GM23248 (cell line): ENCODE results near the gene PLBD2. TPM values are rescaled to one million over a fixed set of nuclear protein-coding genes. Genes with fewer than 3 reads are reported as not detected.
A peak's percentile ranks its signal among the peaks of the same experiment; 100 is the strongest.

Source experiments
- DNase-seq: peaks from one replicate; pipeline ENCODE4 v3.0.0-alpha.2; 2015
- H2AFZ ChIP-seq: fragments of 200-600 bp; sonication (generic); 2 replicates; pipeline ENCODE4 v1.6.1; 2016; ENCODE audit warnings: antibody characterized with exemption
- H3F3A ChIP-seq: fragments of 200-600 bp; sonication (generic); 2 replicates; pipeline ENCODE4 v1.6.1; 2016; ENCODE audit warnings: mild to moderate bottlenecking, antibody characterized with exemption, mixed run types; ENCODE audit not compliant: insufficient read depth
- H3K27ac ChIP-seq: fragments of 200-600 bp; sonication (generic); 2 replicates; pipeline ENCODE4 v1.5.1; 2016; ENCODE audit warnings: mild to moderate bottlenecking
- H3K27me3 ChIP-seq: fragments of 200-600 bp; sonication (generic); replicated peaks from 2 replicates; pipeline ENCODE4 v1.6.1; 2016; ENCODE audit warnings: mild to moderate bottlenecking; ENCODE audit not compliant: insufficient read depth
- H3K36me3 ChIP-seq: fragments of 200-600 bp; sonication (generic); 2 replicates; pipeline ENCODE4 v1.6.1; 2016; ENCODE audit warnings: low read depth, mild to moderate bottlenecking
- H3K4me1 ChIP-seq: fragments of 200-600 bp; sonication (generic); 2 replicates; pipeline ENCODE4 v1.6.1; 2016; ENCODE audit warnings: mild to moderate bottlenecking; ENCODE audit not compliant: insufficient read depth
- H3K4me2 ChIP-seq: fragments of 200-600 bp; sonication (generic); one replicate; pipeline ENCODE4 v1.6.1; 2016; ENCODE audit warnings: mild to moderate bottlenecking; ENCODE audit not compliant: unreplicated experiment
- H3K4me3 ChIP-seq: fragments of 200-600 bp; sonication (generic); 2 replicates; pipeline ENCODE4 v1.5.1; 2016; ENCODE audit warnings: mild to moderate bottlenecking
- H3K79me2 ChIP-seq: fragments of 200-600 bp; sonication (generic); 2 replicates; pipeline ENCODE4 v1.6.1; 2016; ENCODE audit warnings: mild to moderate bottlenecking; ENCODE audit not compliant: insufficient read depth
- H3K9ac ChIP-seq: fragments of 200-600 bp; sonication (generic); 2 replicates; pipeline ENCODE4 v1.6.1; 2016; ENCODE audit warnings: mild to moderate bottlenecking
- H3K9me2 ChIP-seq: fragments of 200-600 bp; sonication (generic); 2 replicates; pipeline ENCODE4 v1.6.1; 2016; ENCODE audit warnings: mixed run types, mild to moderate bottlenecking, moderate library complexity; ENCODE audit not compliant: insufficient read depth
- H3K9me3 ChIP-seq: fragments of 200-600 bp; sonication (generic); one replicate; pipeline ENCODE4 v1.6.1; 2017; ENCODE audit warnings: low read depth
- H4K20me1 ChIP-seq: fragments of 200-600 bp; sonication (generic); 2 replicates; pipeline ENCODE4 v1.6.0; 2016; ENCODE audit not compliant: insufficient read depth
- EZH2 ChIP-seq: fragments of 200-600 bp; sonication (generic); IDR thresholded peaks from 2 replicates; pipeline ENCODE4 v1.6.1; 2018; ENCODE audit warnings: antibody characterized with exemption, mild to moderate bottlenecking; ENCODE audit not compliant: insufficient read depth, poor library complexity, severe bottlenecking
- EZH2phosphoT487 ChIP-seq: fragments of 200-600 bp; sonication (generic); IDR thresholded peaks from 2 replicates; pipeline ENCODE4 v1.6.1; 2018; ENCODE audit warnings: antibody characterized with exemption, moderate library complexity, mild to moderate bottlenecking, low read depth; ENCODE audit not compliant: insufficient read depth
- WGBS, 2 experiments: methylation state at CpG; one replicate each; pipeline ENCODE4 v1.1.6; 2015 to 2017; ENCODE audit warnings: low lambda C conversion rate in 2 of 2, low coverage in 1 of 2; ENCODE audit errors: missing lambda C conversion rate in 2 of 2; 5-methylcytosine and 5-hydroxymethylcytosine counted together
- in situ Hi-C: fragments of 300-500 bp; cut with MboI; formaldehyde crosslinking; loops from 2 replicates; pipeline ENCODE4 v1.15.0; 2020
- polyA plus RNA-seq: library from polyadenylated mRNA; unstranded; fragments of >200 nt; fragmentation: Nextera tagmentation; extraction: Ambion mirVana; gene quantifications from 2 replicates; pipeline ENCODE4 v1.2.1, GENCODE V29; 2016
- total RNA-seq: library from RNA; depleted of rRNA; stranded (reverse); fragments of >200 nt; shearing (Covaris generic); gene quantifications from 2 replicates; pipeline ENCODE4 v1.2.3, GENCODE V29; 2014; rRNA removed

The PLBD2 gene
- total RNA-seq, result 38.5 and 43.6 TPM in 2 replicates
- polyA plus RNA-seq, result 58.5 and 64.9 TPM in 2 replicates

- H3K27me3 ChIP-seq, result no peaks in the 10 kb centered on the region
- WGBS, 2 experiments, result 0% methylated on average over 42 to 54 of the region's 67 CpGs
- H3K4me3 ChIP-seq, result peak within 1 kb of the TSS; percentile 90
- TF ChIP-seq EZH2 (no peak), EZH2phosphoT487 (no peak)
- no peaks in the 10 kb centered on the region for H4K20me1 ChIP-seq
- in situ Hi-C loops, result no loop called here
- peaks cover 18% of the 10 kb centered on the region for H3K4me1 ChIP-seq
- peak within 1 kb of the TSS; percentile 85 for H2AFZ ChIP-seq
- no peaks in the 10 kb centered on the region for H3K9me3 ChIP-seq
- DNase-seq, result peak; percentile 97
- H3K79me2 ChIP-seq, result peaks cover 17% of the 10 kb centered on the region
- no peak within 1 kb of the TSS for H3K27ac ChIP-seq
- no peaks in the 10 kb centered on the region for H3F3A ChIP-seq
- no peaks in the 10 kb centered on the region for H3K36me3 ChIP-seq
- peak within 1 kb of the TSS; percentile 81 for H3K9ac ChIP-seq
- H3K4me2 ChIP-seq, result peak within 1 kb of the TSS; percentile 96
- no peaks in the 10 kb centered on the region for H3K9me2 ChIP-seq
Observed at GRCh38 chr12:113358381-113359132, at the start of gene PLBD2. Gene PLBD2 (plus strand): TSS chr12:113358587. CDS start chr12:113358601, 14 bp downstream.

- no peaks in the 10 kb centered on the region for H3F3A ChIP-seq
- no peaks in the 10 kb centered on the region for H3K9me2 ChIP-seq
- H3K27me3 ChIP-seq, result no peaks in the 10 kb centered on the region
- no peaks in the 10 kb centered on the region for H3K9me3 ChIP-seq
- no peak overlapping the region for H3K4me2 ChIP-seq
- no peak overlapping the region for H3K27ac ChIP-seq
- no peaks in the 10 kb centered on the region for H4K20me1 ChIP-seq
- H2AFZ ChIP-seq, result no peak overlapping the region
- H3K4me3 ChIP-seq, result no peak overlapping the region
- TF ChIP-seq EZH2 (no peak), EZH2phosphoT487 (no peak)
- H3K36me3 ChIP-seq, result no peaks in the 10 kb centered on the region
- DNase-seq, result peak; percentile 13
- in situ Hi-C loops, result no loop called here
- H3K4me1 ChIP-seq, result no peaks in the 10 kb centered on the region
- WGBS, 2 experiments, result 100% methylated on average over 1 of the region's 1 CpG
- no peaks in the 10 kb centered on the region for H3K79me2 ChIP-seq
- no peak overlapping the region for H3K9ac ChIP-seq
Observed at GRCh38 chr12:113310489-113310888, 47.9 kb upstream of the PLBD2 start.

- H3F3A ChIP-seq, result no peaks in the 10 kb centered on the region
- H3K4me1 ChIP-seq, result no peaks in the 10 kb centered on the region
- in situ Hi-C loops, result no loop called here
- H3K9ac ChIP-seq, result no peak overlapping the region
- no peaks in the 10 kb centered on the region for H3K9me3 ChIP-seq
- H3K4me2 ChIP-seq, result no peak overlapping the region
- no peak overlapping the region for H3K27ac ChIP-seq
- H3K9me2 ChIP-seq, result no peaks in the 10 kb centered on the region
- H3K36me3 ChIP-seq, result no peaks in the 10 kb centered on the region
- peak; percentile 16 for DNase-seq
- H4K20me1 ChIP-seq, result no peaks in the 10 kb centered on the region
- no peak overlapping the region for H2AFZ ChIP-seq
- H3K79me2 ChIP-seq, result no peaks in the 10 kb centered on the region
- no peak overlapping the region for H3K4me3 ChIP-seq
- H3K27me3 ChIP-seq, result no peaks in the 10 kb centered on the region
- TF ChIP-seq EZH2, result no peak
- TF ChIP-seq EZH2phosphoT487, result no peak
- WGBS, 2 experiments, result 50 to 57% methylated on average over 7 of the region's 7 CpGs
Observed at GRCh38 chr12:113314121-113314529, 44.3 kb upstream of the PLBD2 start.

GRCh38 chr12:113315358-113315757 lies 43.0 kb upstream of the PLBD2 start:
- H3K27ac ChIP-seq, result no peak overlapping the region
- TF ChIP-seq EZH2phosphoT487 (no peak), EZH2 (no peak)
- H3K9ac ChIP-seq, result no peak overlapping the region
- no peaks in the 10 kb centered on the region for H3K79me2 ChIP-seq
- H3K36me3 ChIP-seq, result no peaks in the 10 kb centered on the region
- no peaks in the 10 kb centered on the region for H3F3A ChIP-seq
- in situ Hi-C loops, result no loop called here
- no peak for DNase-seq
- 82 to 83% methylated on average over 9 of the region's 9 CpGs for WGBS, 2 experiments
- H3K4me3 ChIP-seq, result no peak overlapping the region
- H4K20me1 ChIP-seq, result no peaks in the 10 kb centered on the region
- no peaks in the 10 kb centered on the region for H3K4me1 ChIP-seq
- no peaks in the 10 kb centered on the region for H3K27me3 ChIP-seq
- H3K4me2 ChIP-seq, result no peak overlapping the region
- H3K9me2 ChIP-seq, result no peaks in the 10 kb centered on the region
- no peaks in the 10 kb centered on the region for H3K9me3 ChIP-seq
- no peak overlapping the region for H2AFZ ChIP-seq
